Tibial nerve (tissue), 4 donors: ENCODE results near the gene LCE1C.

Experiments used
- CTCF ChIP-seq, 5 experiments: fragments of 200-600 bp in 3 of 5; fragments of 450-650 bp in 2 of 5; sonication (generic) in 3 of 5; IDR thresholded peaks; one replicate each; pipeline ENCODE4 v1.5.1; 2016 to 2019; ENCODE audit warnings: antibody characterized with exemption in 5 of 5, mild to moderate bottlenecking in 3 of 5, moderate library complexity in 2 of 5
- EP300 ChIP-seq, 2 donors: sonication (generic); formaldehyde crosslinking; IDR thresholded peaks; one replicate each; pipeline ENCODE4 v1.6.1; 2017; ENCODE audit warnings: antibody characterized with exemption in 2 of 2, mild to moderate bottlenecking in 1 of 2
- POLR2A ChIP-seq, 2 donors: fragments of 450-650 bp; IDR thresholded peaks; one replicate each; pipeline ENCODE4 v1.6.1; 2017; ENCODE audit warnings: antibody characterized with exemption in 2 of 2, mild to moderate bottlenecking in 2 of 2, moderate library complexity in 2 of 2

GRCh38 chr1:152761609-152762213 is 44.7 kb downstream of the LCE1C start:
- TF ChIP-seq CTCF (IDR thresholded peaks at IDR 0.05) (no peak), POLR2A (IDR thresholded peaks at IDR 0.05) (no peak), EP300 (IDR thresholded peaks at IDR 0.05) (no peak)
